GM21360 (cell line): ENCODE data around the gene MESP2.

Source experiments
- ATAC-seq: cut with Tn5 transposase; IDR thresholded peaks from one replicate; pipeline ENCODE4 v1.9.1; 2021; ENCODE audit warnings: mild to moderate bottlenecking, moderate library complexity; ENCODE audit not compliant: unreplicated experiment

MESP2 gene

DNA sequence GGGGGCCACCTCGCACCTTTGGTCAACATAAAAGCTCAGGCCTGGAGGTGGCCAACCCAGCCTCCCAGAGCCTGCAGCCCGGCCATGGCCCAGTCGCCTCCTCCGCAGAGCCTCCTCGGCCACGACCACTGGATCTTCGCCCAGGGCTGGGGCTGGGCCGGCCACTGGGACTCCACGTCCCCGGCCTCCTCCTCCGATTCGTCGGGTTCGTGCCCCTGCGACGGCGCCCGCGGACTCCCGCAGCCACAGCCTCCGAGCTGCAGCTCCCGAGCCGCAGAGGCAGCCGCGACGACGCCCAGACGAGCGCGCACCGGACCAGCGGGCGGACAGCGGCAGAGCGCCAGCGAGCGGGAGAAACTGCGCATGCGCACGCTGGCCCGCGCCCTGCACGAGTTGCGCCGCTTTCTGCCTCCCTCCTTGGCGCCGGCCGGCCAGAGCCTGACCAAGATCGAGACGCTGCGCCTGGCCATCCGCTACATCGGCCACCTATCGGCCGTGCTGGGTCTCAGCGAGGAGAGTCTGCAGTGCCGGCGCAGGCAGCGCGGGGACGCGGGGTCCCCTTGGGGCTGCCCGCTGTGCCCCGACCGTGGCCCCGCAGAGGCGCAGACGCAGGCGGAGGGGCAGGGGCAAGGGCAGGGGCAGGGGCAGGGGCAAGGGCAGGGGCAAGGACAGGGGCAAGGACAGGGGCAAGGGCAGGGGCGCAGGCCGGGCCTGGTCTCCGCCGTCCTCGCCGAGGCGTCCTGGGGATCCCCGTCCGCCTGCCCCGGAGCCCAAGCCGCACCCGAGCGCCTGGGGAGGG is at the start of gene MESP2:
TSS of gene MESP2 (plus strand) at position 59 of the 799 bp plus-strand sequence. CDS start at position 85, 26 bp downstream.
- ATAC-seq: peak; percentile 53

DNA sequence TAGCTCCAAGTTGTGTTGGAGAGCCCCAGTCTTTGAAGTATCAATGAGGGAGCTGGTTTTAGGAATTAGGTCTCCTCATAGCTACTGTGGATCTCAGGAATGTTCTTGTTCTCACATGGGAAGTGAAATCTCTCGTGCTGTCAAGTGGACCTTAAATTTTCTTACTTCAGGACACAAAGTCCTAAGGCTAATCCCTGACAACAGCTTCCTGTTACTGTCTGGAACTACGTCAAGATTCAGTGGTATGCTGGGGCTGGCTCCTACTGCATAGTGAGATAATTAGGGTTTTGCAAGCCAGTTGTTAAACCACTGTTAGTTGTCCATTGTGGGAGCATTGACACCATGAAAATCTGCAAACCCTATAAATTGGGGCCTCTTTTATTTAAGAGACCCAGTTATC is 47.9 kb upstream of the MESP2 start:
- no peak for ATAC-seq

DNA sequence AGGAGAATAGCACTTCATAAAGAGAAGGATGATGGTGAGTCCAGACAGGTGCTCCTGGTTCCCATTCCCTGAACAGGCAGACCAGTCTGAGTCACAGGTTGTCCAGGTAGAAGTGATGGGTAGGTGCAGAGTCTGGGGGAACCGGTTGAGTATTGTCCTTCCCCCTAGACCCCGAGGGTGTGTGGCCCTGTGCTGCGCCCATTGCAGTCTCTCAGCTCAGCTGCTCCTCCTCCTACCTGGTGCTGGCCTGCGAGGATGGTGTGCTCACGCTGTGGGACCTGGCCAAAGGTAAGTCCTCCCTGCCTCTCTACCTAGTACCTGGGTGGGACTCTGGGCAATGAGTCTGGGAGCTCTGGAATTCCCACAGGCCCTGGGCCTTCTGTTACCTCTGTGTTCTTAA is 44.9 kb upstream of the MESP2 start:
- ATAC-seq: no peak

DNA sequence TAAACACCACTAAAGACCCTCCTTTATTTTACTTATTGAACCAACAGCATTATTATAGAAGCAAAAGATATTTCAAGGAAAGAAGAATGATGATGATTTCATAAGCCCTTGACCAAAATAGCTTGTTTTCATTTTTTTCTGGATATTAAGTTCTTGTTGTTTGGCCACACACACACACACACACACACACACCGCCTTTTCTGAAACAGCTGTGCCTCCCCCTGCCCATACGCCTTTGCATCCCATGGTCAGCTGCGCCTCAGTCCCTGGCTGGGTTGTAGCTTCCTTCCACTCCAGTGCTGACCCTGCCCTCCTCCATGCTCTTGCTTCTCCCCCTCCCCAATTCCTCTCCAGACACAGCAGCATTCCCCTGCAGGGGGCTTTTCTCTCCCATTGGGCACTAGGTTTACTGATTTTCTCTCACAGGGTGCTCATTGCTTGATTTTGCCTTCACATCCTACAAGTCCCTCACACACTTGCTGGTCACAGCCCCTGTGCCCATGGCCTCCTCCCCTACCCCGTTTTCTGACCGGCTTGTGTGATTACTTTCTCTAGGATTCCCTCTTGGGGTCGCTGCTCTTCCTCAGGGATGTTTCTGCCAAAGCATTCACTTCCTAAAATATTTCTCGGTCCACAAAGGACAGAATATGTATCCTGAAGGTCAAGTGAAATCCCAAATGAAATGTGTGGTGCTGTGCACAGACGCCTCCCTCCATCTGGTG is 43.5 kb upstream of the MESP2 start:
- no peak for ATAC-seq

GRCh38 chr15:89735773-89736172 is 40.4 kb upstream of the MESP2 start:
- ATAC-seq: no peak

GRCh38 chr15:89740137-89740536 is 36.0 kb upstream of the MESP2 start:
- ATAC-seq: no peak

DNA sequence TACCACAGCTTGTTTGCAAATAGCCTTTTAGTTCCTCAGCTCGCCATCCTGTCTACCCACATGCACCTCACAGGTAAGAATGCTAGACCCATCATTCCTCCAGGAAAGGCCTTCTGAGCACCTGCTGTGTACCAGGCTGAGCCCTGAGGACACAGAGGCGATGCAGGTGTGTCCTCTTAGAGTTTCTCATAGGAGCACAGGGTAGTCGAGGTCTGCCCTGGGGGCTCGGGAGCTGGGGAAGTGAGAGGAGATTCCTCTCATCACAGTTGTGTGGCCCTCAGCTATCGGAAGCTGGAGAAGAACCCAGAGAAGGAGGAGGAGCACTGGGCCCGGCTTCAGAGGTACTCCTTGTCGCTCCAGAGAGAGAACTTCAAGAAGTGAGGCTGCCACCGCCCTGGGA is 33.1 kb upstream of the MESP2 start:
- ATAC-seq: no peak

- no peak for ATAC-seq
Observed at GRCh38 chr15:89743594-89743993, 32.5 kb upstream of the MESP2 start.

DNA sequence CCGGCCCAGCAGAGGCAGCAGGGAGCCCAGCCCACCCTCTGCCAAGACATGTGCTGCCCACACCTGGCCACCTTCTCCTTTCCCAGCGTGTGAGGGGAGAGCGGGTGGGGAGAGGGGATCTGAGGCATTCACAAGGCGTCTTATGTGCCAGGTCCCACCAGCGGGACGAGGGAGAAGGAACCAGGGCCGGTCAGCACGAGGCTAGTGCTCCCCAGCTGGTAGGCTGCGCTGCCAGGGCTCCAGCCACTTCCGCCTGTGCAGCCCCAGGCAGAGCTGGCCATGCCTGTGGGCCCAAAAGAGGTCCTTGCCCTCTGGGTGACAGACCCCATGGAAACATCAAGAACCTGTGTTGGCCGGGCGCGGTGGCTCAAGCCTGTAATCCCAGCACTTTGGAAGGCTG is 31.0 kb upstream of the MESP2 start:
- no peak for ATAC-seq

DNA sequence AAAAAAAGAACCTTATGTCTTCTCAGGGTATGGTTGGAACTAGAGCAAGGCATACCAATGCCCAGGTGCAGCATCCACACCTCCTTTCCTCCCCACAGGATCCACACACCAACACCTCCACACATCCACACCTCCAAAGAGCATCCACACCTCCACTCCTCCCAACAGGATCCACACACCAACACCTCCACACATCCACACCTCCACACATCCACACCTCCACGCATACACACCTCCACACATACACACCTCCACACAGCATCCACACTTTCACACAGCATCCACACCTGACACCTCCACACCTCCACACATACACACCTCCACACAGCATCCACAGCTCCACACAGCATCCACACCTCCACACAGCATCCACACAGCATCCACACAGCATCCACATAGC is 30.4 kb upstream of the MESP2 start:
- no peak for ATAC-seq

DNA sequence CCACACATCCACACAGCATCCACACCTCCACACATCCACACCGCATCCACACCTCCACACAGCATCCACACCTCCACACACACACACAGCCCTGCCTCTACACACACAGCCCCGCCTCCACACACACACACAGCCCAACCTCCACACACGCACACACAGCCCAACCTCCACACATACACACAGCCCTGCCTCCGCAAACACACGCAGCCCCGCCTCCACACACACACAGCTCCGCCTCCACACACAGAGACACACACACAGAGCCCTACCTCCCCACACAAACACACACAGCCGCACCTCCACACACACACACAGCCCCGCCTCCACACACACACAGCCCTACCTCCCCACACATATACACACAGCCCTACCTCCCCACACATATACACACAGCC is 29.7 kb upstream of the MESP2 start:
- ATAC-seq: no peak

DNA sequence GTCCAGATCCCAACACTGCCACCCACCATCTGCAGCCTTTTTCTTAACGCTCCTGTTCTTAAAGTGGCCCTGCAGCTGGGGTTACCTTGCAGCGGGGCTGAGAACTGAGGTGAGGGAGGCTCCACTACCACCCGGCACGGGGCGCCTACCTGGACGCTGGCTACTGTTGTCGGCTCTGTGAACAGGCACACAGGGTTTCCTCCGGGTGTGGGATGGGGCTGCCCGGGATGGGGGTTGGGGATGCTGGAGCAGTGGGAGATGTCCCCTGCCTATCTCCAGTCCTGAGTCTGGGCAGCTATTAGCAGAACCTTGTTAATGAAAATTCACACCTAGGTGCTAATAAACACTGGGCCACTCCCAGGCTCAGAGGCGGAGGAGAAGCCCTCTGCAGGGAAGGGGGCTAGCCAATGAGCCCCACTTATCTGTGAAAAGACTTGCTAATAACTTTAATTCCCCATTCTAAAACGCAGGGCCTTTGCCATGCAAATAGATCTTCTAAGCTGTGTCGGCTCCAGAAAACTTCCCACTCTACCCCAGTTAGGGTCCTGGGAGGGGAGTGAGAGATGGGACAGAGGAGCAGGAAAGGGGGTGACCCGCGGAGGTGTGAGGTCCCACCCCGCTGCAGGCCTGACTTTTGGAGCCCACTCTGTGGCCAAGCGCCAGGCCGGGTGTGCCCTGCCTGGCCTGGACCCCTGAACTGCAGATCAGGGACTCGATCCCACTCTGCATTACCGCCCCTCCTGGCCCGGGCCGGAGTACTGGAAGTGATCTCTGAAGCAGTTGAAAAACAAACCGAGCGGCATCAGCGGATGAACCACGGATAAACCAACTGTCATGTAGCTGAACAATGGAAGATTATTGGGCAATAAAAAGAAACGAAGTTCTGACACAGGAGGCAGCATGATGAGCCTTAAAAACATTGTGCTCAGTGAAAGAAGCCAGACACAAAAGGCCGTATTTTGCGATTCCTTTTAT is 28.1 kb upstream of the MESP2 start:
- ATAC-seq: no peak

- ATAC-seq: no peak
Observed at GRCh38 chr15:89749054-89749453, 27.1 kb upstream of the MESP2 start.

DNA sequence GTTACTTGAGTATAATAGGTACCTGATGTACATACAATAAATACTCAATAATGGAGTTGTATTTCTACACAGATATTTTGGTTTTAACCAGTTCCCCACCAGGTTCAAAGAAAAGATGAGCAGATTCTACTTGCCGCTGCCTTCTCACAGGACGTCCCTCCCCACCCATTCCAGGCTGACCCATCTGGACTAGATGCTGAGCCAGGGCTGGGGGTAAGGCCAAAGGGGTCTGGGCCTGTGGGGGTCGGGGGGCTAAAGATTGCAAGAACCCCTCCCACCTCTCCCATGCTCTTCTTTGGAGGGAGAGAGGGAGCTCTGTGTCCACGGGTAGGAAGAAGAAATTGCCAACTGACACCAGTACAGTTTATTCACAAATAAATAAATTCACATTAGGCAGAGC is 26.6 kb upstream of the MESP2 start:
- ATAC-seq: no peak

DNA sequence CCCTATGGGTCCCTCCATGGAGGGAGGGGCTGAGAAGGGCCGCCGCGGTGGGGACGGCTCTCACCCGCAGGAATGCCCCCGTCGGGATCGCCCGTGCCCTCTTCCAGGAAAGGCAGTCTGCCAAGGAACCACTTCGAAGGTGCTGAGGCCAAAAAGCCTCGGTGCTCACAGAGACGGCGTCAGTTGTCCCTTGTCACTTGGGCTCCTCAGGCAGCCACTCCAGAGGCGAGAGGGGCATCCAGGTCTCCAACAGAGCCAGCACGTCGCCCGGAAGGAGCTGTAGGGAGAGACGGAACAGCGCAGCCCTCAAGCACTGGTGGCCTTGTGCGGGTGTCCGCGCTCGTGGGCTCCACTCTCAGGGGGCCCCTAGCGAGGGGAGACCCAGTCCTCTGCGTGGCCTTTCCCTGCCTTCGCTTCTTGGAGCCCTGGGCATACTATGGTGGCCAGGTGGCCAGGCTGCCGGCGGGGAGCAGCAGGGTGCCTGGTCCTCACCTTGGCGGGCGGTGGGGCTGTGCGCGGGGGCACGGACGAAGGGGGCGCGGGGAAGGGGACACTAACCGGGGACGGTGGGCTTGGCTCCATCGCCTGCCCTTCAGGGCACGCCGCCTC is 26.1 kb upstream of the MESP2 start:
- no peak for ATAC-seq

DNA sequence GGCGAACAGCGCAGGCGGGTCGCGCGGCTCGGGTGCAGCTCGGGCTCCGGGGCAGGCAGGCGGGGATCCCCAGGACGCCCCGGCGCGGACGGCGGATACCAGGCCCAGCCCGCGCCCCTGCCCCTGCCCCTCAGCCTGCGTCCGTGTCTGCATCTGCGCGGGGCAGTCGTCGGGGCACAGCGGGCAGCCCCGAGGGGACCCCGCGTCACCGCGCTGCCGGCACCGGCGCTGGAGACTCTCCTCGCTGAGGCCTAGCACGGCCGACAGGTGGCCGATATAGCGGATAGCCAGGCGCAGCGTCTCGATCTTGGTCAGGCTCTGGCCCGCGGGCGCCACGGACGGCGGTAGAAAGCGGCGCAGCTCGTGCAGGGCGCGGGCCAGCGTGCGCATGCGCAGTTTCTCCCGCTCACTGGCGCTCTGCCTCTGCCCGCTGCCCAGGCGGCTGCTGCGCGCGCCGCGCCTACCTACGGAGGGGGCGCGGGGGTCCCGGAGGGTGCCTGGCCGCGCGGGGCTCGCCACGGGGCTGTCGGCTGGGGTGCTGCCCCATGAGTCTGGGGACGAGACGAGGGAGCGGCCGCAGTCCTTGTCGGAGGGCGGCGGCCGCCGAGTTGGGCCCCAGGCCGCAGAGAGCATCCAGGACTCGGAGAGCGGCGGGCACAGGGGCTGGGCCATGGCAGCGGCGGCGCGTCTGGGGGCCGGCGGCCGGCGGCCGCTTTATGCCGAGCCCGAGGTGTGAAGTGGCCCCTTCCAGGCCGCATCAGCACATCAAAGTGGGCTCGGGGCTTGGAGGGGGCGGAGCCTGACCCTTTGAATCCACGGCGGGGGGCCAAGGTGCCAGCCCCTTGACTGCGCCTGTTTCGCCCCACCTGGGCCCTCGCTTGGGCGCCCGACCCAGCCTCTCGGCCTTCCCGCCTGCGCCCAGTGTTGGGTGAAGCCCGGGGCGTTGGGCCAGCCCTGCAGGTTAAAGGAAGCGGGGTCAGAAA is 25.3 kb upstream of the MESP2 start, which contains the start of gene MESP1:
TSS of gene MESP1 (minus strand) at position 690 of the 983 bp plus-strand sequence. CDS start at position 672, 18 bp downstream.
- peak; percentile 92 for ATAC-seq

DNA sequence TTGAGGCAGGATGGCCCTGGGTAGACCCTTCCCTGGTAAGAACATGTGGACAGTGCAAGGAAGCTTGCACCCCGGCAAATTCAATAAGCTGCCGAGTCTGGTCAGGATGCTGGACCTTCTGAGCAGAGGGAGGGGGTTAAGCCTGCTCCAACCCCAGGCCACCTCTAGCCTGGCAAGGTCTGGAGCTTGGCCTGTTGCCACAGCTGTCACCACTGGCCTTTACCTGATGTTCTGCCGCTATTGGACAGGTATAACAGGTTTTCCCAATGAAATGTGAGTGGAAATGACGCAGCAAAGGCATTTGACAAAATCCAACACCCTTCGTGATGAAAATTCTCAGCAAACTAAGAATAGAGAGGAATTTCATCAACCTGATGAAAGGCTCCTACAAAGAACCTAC is 24.4 kb upstream of the MESP2 start:
- ATAC-seq: no peak

DNA sequence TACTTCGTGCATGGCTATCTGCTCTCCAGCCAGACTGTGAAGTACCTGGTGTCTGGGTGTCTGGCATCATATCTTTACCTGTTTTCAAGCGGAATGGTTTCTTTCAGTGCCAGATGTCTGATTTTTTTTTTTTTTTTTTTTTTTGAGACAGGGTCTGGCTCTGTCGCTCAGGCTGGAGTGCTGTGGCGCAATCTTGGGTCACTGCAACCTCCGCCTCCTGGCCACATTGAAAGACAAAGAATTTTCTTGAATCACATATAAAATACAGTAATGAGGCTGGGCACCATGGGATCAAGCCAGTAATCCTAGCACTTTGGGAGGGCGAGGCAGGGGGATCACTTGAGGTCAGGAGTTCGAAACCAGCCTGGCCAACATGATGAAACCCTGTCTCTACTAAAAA is 22.3 kb upstream of the MESP2 start:
- no peak for ATAC-seq

- no peak for ATAC-seq
Observed at GRCh38 chr15:89754361-89755154, 21.6 kb upstream of the MESP2 start.
